MM.1S (cell line): Measurements from ENCODE around the gene WDR54.

Source experiments
- EZH2 ChIP-seq: fragments of 300-600 bp; sonication (generic); optimal IDR thresholded peaks from 2 replicates; pipeline ENCODE3; 2017; ENCODE audit warnings: low read depth, mild to moderate bottlenecking, antibody characterized with exemption, low read length, mixed read lengths
- EZH2phosphoT487 ChIP-seq: fragments of 300-600 bp; sonication (generic); IDR thresholded peaks from 2 replicates; pipeline ENCODE4 v1.6.1; 2018; ENCODE audit warnings: antibody characterized with exemption, low read length
- TF ChIP-seq, protein P1 (sequence below): fragments of 300-600 bp; sonication (generic); IDR thresholded peaks from 2 replicates; pipeline ENCODE4 v1.5.1; 2016; ENCODE audit warnings: antibody characterized with exemption, low read length, mixed read lengths

DNA sequence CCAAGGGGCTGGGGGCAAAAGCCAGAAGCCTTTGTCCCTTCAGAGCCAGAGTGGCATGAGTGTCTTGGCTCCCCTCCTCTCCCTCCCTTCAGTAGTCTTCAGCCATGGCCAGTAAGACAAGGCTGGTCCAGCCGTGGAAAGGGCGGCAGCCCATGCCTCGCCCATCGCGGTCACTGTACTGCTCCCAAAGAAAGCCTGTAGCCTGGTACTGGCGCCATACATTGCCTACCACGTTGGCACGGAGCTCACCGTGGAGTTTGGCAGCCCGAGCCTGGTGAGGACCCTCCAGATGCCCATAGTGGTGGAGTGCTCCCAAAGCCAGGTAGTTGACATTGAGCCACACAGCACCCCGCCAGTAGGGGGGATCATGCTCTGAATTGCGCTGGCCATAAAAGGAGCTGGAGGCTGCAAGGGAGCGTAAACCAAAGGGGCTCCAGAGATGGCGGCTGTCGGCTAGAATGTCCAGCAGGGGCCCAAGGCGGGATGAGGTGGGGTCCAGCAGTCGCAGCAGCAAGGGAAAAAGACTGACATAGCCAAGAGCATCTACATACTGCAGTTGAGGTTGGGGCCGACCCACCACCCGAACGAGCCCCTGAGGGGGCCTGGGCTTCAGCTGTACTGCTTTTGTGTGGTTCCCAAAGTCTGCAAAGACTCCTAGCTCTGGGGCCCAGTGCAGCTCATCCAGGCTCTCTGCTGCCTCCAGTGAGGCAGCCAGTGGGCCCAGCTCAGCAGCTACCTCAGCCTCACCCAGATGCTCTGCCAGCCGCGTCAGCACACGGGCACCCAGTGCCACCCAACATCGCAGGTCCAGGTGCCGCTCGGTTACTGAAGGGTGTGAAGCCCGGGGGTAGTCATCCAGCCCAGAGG lies 39.9 kb downstream of the WDR54 start:
- TF ChIP-seq EZH2 (no peak), EZH2phosphoT487 (no peak)
- TF ChIP-seq, protein P1, sequence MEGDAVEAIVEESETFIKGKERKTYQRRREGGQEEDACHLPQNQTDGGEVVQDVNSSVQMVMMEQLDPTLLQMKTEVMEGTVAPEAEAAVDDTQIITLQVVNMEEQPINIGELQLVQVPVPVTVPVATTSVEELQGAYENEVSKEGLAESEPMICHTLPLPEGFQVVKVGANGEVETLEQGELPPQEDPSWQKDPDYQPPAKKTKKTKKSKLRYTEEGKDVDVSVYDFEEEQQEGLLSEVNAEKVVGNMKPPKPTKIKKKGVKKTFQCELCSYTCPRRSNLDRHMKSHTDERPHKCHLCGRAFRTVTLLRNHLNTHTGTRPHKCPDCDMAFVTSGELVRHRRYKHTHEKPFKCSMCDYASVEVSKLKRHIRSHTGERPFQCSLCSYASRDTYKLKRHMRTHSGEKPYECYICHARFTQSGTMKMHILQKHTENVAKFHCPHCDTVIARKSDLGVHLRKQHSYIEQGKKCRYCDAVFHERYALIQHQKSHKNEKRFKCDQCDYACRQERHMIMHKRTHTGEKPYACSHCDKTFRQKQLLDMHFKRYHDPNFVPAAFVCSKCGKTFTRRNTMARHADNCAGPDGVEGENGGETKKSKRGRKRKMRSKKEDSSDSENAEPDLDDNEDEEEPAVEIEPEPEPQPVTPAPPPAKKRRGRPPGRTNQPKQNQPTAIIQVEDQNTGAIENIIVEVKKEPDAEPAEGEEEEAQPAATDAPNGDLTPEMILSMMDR, result peak; percentile 16; the same call in 1 of the 2 replicates
